Epithelial cell of prostate (primary cell): Measurements from ENCODE around the gene ZNF506.
"Not testable (repeated sequence)": the region's sequence is repeated elsewhere in the genome, so short reads cannot be mapped to it uniquely, and the experiment has no call there.

Experiments used
- DNase-seq: peaks from one replicate; pipeline ENCODE4 v3.0.0-alpha.2; 2011; ENCODE audit warnings: low read depth, low spot score
- H3K27ac ChIP-seq: fragments of 450-650 bp; 2 replicates; pipeline ENCODE4 v1.5.1; 2017; ENCODE audit warnings: mild to moderate bottlenecking

ZNF506 gene

GRCh38 chr19:19746286-19747213 lies 75.0 kb downstream of the ZNF506 start:
- no peak overlapping the region for H3K27ac ChIP-seq
- no peak for DNase-seq

- no peak overlapping the region for H3K27ac ChIP-seq
- DNase-seq = no peak
Measured at GRCh38 chr19:19745496-19746285, 75.9 kb downstream of the ZNF506 start.

GRCh38 chr19:19744641-19745040 lies 76.9 kb downstream of the ZNF506 start:
- H3K27ac ChIP-seq = no peak overlapping the region
- DNase-seq = no peak

- not testable (repeated sequence) for DNase-seq, H3K27ac ChIP-seq
Measured at GRCh38 chr19:19743921-19744320, 77.6 kb downstream of the ZNF506 start.

GRCh38 chr19:19743176-19743575 lies 78.4 kb downstream of the ZNF506 start:
- H3K27ac ChIP-seq = no peak overlapping the region
- DNase-seq = no peak

- DNase-seq = no peak
Measured at GRCh38 chr19:19742773-19743172, 78.8 kb downstream of the ZNF506 start.

More at GRCh38 chr19:19742773-19743172, 78.8 kb downstream of the ZNF506 start:
- H3K27ac ChIP-seq = no peak overlapping the region
